AML-193 (cell line): ENCODE data around the gene TMEM250.

Experiments used
- DNase-seq, 2 experiments: peaks; one replicate each; lab custom pipeline; 2025; lab: John Stamatoyannopoulos, UW

Gene TMEM250

DNA sequence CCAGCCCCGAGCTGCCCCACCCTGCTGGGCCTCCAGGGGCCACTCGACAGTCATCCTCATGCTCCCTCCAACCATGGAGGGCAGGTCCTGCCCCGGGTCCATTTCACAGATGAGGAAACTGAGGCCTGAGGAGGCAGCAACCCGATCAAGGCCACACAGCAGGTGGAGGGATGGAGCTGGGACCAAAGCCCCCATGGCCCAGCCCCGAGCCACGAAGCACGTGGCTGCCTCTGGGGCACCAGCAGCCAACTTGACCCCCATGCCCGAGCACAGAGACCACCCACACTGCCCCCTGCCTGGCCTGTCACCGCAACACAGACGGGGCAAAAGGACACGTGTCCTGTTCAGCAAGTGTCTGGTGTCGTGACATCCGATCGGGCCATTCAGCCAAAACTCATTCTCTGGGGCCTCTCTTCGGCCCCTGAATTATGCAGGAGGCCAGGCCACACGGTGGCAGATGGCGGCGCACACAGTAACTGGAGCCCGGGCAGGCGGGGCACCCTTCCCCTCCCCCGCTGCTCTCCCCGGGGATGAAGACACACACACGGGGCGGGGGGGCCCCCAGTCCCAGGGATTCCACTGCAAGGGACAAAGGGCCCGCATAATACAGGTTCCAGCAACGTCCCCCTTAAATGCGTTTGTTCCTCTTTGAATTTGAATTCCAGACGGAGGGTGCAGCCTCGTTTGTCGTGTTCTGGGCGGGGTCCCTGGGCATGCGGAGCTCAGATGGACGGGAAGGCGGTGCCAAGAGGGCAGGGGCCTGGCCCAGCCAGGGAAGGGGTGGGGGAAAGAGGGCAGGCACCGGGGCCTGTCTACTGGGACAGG, 29.4 kb upstream of the TMEM250 start:
- DNase-seq, result no peak

DNA sequence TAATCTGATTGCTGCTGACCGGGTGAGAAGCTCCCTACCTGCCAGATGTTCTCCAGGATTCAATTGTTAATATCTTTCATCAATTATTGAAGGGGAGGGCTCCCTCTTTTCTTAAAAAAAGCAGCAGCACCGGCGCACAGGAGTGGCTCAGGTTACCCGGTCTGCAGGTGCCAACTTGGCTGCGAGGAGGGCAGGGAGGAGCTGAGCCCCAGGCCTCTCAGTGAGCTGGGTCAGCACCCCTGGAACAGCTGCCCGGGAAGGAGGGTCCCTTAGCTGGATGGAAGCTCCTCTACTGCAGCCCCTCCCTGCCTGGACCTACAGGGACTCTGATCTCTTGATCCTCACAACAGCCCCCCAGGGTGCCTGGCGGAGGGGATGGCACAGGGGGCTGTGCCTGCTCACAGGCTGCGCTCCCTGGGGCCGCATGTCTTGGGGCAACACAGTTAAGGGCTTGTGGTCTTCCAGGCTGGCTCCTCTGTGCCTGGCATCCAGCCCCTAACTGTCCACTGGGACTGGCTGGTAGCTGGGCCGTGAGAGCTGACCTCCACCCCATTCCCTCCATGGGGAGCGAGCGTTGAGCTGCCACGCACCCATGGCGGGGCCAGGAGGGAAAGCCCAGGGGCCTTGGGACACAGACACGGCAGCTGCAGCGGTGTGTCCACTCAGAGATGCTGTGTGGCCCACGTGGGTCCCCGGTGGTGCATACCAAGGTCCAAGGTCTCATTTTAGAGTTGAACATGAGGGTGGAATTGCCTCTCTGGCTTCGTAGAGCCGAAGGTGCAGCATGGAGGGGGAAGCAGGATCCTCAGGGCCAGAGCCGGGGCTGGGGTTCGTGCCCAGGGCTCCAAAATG, 28.6 kb upstream of the TMEM250 start:
- no peak for DNase-seq

DNA sequence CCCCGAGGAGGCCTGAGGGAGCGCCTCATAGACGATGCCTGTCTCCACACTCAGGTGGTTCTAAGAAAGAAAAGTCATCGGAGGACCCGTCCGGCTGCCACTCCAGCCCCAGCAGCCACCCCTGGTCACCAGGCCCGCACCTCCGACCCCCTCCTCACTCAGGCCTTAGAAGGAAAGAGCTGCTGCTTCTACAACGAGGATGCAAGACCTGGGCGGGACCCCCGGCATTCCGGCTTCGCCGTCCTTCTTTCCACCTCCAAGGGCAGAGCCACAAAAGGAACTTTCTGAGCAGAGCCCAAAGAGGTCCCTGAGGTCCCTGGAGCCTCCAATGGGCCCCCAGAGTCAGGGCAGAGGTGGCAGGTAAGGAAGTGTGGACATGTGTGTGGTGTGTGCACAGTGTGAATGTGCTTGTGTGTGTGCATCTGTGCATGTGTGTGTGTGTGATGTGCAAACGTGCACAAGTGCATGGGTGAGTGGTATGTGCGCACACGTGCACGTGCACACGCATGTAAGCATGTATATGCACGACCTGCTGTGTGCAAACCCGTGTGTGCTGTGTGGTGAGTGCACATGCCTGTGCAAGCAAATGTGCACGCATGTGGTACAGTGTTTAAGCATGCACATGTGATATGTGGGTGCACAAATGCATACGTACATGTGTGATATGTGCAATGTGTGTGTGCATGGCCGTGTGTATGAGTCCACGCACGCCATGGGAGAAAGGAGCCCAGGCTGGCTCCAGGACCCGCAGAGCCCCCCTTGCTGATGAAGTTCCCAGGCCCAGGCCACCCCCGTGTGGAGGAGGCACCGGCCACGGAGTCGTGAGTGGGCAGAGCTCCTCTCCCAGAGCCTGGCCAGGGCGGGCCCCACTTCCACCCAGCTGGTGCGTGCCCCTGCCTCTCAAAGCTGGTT, 27.7 kb upstream of the TMEM250 start:
- DNase-seq, result no peak

DNA sequence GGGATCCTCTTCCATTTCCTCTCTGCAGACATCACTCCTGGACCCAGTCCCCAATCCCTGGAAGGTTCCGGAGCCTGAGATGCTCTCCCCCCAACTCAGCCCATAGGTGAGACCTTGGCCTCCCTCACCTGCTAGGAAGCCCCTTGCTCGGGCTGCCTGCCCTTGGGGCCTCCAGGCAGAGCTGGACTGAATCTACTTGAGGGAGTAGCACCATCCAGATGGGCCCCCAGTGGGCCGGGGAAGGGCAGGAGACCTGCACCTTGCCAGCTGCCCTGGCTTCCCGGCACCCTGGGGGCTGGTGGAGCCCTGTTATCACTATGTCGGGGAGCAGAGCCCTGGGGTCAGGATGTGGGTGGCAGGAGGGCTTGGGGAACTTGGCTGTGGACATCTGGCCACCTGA, 26.9 kb upstream of the TMEM250 start:
- DNase-seq, result no peak

DNA sequence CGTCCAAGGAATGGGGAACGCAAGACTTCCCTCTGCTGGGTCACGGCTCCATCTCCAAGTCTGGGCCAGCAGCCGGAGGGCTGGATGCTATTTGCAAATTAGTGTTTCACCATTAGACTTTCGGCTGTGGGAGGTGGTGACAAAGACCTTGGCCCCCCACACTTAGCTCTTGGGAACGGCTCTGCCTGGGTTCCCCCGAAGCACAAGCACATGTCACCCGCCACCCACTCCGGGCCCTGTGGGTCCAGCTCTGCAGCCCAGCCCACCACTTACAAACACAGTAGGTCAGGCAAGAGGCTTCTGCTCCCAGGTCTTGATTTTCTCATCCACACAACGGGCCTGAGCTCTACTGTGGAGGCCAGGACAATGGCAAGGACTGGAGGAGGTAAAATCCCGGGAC, 25.8 kb upstream of the TMEM250 start:
- no peak for DNase-seq

DNA sequence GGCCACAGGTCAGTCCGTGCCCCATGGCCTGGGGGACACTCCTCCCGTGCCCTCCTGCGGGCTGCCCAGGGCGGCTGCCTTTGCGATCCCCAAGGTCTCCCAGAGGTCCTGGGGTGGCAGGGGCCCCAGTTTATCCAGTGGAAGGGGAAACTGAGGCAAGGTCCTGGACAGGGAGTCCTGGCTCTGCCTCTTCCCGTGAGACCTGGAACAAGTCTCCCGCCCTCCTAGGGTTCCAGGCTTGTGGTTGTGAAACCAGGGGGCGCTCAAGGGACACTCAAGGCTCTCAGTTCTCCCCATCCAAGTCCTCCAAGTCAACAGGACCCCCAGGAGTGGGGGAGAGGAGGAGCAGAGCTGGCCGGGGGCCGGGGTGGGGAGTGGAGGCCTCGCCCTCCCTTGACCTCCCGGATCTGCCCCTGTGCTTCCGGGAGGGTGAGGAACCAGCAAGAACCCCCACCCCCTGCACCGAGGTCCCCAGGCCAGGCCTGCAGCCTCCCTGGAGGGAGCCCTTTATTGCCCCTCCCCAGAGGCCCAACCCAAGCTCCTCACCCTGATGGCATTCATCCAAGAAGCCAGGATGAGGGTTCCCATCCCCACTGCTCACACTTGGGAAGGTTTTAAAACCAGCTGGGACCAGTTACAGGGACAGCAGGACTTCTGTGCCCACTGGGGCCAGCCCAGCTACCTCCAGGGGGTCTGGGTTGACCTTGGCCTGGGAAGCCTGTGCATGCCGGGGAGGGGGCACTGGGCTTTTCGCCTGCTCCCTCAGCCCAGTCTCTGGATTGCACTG, 24.7 kb upstream of the TMEM250 start:
- DNase-seq, result peak in 1 of 2 experiments; percentile 11

DNA sequence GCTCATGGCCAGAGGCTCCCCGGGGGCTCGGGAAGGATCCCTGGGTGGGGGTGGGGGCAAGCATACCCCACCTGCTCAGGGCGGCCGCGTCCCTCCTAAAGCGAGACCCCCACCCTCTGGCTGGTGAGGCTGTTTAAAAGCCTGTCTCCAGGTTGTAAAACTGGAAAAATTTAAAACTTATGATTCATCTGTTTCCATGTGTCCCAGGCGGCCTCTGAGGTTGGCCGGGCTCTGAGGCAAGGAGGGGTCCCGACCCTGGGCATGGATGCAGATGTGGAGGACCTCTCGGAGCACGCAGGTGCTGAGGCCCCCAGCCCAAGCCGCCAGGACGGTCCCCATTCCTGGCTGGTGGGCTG, 24.2 kb upstream of the TMEM250 start:
- no peak for DNase-seq

DNA sequence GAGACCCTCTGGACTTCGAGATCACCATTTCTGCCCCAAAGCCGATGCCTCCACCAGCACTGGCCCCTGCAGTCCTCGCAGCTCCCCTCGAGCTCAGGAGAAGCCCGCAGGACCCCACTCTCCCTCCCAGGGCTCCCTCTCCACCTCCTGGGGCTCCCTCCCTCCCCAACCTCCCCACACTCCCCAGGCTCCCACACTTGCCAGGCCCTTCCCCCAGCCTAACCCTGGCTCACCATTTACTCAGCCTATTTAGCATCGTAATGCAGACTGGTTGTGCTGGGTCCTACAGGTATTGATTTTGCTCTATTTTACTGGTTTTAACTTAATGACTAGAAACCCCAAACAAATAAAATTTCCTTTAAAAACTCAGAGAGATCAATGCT, 23.7 kb upstream of the TMEM250 start:
- DNase-seq, result no peak

DNA sequence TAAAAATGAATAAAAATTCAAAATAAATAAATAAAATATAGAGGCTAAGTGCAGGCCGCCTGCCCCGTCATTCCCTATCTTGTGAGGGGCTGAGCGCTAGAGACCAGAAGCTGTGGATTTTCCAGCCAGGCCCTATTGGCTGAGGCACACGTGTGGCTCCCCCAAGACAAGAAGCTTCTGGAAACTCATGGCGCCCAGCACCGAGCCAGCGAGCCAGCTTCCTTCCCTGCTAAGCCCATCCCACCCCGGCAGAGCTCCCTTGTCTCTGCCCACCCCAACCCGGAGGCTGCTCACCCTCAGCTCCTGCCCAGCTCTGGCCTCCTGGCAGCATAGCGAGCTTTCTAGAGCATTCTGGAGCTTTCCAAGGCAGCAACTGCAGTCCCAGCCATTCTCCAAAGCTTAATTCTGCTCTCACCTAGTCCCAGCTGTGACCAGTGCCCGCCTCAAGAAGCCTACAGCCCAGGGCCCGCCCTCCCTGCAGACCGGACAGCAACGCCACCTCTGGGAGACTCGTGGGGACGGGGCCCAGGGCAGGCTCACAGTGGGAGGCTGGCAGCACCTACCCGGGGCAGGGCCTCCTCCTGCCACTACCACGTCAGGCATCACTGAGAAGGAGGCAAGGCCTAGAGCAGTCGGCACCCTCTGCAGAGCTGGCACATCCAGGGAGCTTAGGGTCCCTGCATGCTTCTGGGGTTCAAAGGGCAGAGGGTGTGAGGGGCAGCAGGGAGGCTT, 23.2 kb upstream of the TMEM250 start:
- no peak for DNase-seq

DNA sequence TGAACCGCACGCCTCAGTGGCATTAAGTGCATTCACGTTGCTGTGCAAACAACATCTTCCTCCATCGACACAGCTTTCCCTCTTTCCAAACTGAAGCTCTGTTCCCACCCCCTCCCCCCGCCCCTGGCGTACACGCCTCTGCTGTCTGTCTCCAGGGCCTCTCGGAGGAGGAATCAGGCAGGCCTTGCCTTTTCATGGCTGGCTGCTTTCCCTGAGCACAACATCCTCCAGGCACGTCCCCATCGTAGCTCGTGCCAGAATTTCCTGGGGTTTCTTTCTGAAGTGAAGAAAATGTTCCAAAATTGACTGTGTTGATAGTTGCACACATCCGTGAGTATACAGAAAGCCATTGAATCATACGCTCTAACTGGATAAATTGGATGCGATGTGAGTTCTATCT, 22.3 kb upstream of the TMEM250 start:
- DNase-seq, result no peak

DNA sequence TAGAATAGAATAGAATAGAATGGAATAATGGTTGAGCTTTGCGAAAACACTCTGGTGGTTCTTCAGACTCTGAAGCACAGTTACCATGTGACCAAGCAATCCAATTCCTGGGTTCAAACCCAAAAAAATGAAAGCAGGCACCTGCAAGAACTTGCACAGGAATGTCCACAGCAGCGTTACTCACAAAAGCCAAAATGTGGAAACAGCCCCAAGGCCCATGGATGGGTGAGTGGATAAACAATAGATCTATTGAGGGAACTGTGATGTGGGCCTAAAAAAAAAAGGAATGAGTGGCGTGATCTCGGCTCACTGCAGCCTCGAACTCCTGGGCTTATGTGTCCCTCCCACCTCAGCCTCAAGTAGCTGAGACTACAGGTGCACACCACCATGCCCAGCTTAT, 21.4 kb upstream of the TMEM250 start:
- no peak for DNase-seq

DNA sequence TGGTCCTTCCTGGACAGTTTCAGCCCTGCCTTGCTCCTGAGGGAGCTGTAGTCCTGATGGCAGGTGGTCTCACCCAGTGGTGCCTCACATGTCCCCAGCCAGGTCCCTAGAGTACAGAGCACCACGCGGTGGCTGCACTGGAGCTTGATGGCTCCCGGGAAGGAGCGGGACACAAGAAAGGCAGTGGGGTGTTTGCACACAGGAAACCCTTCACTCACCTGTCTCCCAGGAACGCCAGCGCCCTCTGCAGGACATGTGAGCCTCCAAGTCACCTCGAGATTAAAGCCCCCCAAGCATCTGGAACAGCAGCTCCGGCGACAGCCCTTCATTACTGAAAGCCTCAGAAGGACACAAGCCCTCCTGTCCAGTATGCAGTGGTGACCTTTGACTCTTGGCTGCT, 19.9 kb upstream of the TMEM250 start:
- peak; percentile 4 to 9 for DNase-seq

DNA sequence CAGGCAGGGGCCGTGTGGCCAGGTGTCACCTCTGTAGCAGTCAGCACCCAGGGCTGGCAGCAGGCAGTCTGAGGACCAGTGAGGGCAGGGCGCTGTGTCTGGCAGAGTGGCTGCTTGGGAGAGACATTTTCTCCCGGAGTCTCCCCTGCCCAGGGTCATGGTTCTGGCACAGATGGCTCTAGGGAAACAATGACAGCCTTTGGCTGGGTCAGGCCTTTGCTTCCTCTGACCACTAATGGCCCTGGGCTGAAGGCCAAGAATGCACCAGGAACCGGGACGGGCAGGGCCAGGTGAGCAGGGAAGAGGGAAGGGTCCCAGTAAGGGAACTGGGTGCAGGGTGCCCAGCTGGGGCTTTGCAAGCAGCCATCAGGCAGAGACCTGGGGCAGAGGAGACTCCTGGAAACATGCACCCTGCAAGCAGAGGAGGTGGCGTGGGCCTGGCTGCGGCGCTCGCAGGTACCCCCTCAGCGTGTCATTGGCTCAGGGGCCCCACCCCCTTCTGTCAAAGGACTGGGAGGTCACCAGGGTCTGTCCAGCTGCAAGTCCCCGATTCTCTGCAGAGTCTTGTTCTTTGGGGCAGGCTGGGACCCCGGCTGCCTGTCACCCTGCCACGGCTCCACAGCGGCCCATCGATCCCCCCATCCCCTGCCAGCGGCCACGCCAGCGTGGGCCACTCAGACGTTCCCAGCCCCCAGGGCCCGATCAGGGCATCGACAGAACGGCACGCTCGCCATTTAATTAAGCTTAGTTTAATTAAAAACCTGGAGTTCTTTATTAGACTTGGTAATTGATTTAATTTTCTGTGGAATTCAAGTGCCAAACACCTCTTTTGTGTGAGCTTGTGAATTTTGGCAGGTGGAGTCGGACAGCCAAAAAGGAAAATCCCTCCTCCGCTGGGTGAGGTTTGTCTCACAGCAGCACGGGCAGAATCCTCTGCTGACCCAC, 18.9 kb upstream of the TMEM250 start:
- no peak for DNase-seq

DNA sequence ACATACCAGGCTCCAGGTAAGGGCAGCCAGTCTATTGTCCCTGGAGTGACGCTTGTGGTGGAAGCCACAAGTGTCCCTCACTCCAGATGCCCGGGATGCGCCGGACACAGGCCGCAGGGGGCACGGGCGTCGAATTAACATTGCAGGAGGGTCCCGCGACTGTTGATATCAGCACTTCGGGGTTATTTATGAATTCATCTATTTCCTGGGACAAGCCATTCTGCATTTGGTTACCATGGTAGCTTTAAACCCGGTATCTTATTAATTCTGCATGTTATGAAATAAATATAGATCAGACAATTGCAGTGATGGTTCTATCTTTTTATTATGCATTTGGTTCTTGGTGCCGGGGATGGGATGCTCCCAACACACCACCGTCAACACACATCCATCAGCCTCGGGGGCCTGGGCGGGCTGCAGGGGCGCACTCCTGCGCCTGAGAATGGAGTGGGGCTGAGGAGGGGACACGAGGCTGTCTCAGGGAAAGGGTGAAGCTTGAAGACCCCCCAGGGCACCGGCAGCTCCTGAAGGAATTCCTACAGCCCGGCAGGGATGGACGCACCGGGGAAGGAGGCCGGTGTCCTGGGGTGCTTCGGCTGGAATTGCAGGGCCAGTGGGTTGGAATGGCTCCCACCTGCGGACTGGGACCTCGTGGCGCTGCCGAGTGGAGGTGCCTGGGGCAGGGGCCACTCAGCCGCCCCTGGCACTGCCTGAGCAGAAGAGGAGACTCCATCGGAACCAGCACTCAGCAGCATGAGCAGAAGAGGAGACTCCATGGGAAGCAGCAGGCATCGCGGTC, 17.7 kb upstream of the TMEM250 start:
- no peak for DNase-seq

DNA sequence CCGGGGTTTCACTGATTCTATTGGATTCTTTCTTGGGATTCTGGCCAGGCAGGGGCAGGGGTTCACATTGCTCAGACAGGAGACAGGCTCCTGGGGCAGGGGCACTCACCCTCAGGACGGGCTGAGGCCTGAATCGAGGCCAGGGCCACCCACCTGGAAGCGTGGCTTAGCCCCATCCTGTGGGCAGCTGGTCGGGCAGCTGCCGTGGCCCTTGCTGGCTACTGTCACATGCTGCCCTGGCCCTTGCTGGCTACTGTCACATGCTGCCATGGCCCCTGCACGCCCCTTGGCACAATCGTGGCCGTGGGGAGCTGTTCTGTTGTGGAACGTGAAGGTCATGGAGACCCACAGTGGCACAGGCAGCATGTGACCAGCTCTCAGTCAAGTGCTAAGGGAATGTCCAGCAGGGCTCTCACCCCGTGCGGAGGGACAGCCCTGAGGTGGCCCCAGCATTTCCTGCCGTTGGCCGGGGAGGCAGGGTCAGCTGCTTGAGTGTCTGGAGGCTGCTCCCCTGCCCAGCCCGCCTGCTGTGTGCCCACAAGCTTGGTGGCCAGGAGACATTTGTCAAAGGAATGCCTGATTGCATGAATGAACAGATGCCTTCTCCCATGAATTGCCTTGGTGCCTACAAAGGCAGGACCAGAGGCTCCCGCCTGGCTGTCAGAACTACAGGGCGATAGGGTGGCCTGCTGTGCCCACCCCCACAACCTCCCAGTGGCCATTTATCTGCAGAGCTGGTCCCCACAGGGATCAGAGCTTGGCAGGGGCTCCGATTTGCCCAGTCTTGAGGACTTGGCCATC, 16.9 kb upstream of the TMEM250 start:
- DNase-seq, result no peak

DNA sequence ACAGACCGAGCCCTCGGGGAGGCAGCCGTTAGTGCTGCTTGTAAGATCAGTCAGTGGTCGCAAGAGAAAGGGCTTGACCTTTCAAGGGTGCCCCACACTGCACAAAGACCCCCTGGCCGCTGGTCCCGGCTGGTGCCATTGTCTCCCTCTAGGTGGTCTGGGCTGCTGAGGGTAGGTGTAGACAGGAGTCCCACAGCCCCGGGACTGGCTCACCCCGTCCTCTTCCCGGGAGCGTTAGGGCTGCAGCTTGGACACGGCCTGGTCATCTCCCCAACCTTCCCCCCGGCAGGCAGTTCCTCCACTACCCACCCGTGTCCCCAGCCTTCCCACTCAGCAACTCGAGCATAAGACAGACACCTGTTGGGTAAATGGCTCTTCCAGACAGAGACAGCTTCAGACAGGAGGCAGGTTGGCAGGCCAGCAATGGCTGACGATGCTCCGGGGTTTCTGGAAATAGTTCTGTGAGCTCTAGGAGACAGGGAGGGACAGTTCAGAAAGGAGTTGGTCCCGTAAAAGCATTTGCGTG, 15.3 kb upstream of the TMEM250 start:
- DNase-seq, result no peak

DNA sequence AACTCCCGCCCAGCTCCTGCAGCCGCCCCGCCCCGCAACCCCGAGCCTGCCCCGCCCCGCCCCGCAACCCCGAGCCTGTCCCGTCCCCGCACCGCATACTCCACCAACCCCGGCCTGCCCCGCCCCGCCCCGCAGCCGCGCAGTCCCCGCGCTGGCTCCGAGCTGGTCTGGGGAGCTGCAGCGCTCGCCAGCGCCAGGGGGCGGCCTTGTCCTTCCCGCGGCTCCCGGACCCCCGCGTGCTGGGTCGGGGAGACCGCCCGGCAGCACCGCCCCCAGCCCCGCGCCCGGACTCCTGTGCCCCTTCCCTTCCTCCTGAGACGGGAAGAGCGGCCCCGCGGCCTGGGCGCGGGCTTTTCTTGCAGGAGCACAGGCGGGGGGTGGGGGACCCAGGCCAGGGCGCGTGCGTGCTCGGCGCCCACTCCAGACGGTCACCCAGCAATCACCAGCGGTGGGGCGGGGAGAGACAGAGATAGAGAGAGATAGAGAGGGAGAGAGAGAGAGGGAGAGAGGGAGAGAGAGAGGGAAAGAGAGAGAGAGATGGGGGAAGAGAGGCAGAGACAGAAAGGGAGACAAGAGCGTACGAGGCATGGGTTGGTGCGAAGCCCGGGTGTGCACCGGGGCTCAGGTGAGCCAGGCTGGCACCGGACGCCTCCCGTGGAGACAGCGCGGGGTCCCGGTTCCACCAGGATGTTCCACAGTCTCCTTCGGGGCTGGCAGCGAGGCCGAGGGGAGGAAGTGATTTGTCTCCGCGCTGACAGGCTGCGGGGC, 14.7 kb upstream of the TMEM250 start:
- DNase-seq, result no peak
